Ectodermal cell (in vitro differentiated cells): ENCODE measurements around the gene CELF1.

Experiments used
- H3K27ac ChIP-seq: 2 replicates; pipeline ENCODE4 v1.7.0; 2013; ENCODE audit warnings: mild to moderate bottlenecking, low read depth, low read length; ENCODE audit not compliant: insufficient read depth, poor library complexity, severe bottlenecking
- H3K27me3 ChIP-seq: 2 replicates; pipeline ENCODE4 v1.7.0; 2013; ENCODE audit warnings: mild to moderate bottlenecking, low read length; ENCODE audit not compliant: insufficient read depth, control insufficient read depth, poor library complexity, severe bottlenecking
- H3K36me3 ChIP-seq: one replicate; pipeline ENCODE4 v1.7.0; 2013; ENCODE audit warnings: low read length; ENCODE audit not compliant: control insufficient read depth, insufficient read depth
- H3K4me1 ChIP-seq: one replicate; pipeline ENCODE4 v1.7.0; 2013; ENCODE audit warnings: low read length; ENCODE audit not compliant: control insufficient read depth, insufficient read depth
- H3K4me3 ChIP-seq: 2 replicates; pipeline ENCODE4 v1.7.0; 2013; ENCODE audit warnings: low read depth, low read length, control low read depth; ENCODE audit not compliant: insufficient read depth
- H3K9me3 ChIP-seq: 2 replicates; pipeline ENCODE4 v1.7.0; 2013; ENCODE audit warnings: mild to moderate bottlenecking, low read length, moderate library complexity; ENCODE audit not compliant: control insufficient read depth
- WGBS, 2 experiments: methylation state at CpG; one replicate each; pipeline ENCODE4 v1.1.7; 2013; ENCODE audit warnings: missing lambda C conversion rate in 2 of 2; 5-methylcytosine and 5-hydroxymethylcytosine counted together

CELF1 gene

GRCh38 chr11:47577460-47578041 is 24.6 kb upstream of the CELF1 start:
- no peak overlapping the region for H3K4me3 ChIP-seq
- H3K27ac ChIP-seq, result peak overlapping the region; percentile 91
- peaks cover 41% of the 10 kb centered on the region for H3K36me3 ChIP-seq
- H3K27me3 ChIP-seq, result no peaks in the 10 kb centered on the region
- WGBS, 2 experiments, result 92% methylated on average over 13 of the region's 13 CpGs
- H3K9me3 ChIP-seq, result no peaks in the 10 kb centered on the region
- H3K4me1 ChIP-seq, result peaks cover 17% of the 10 kb centered on the region

GRCh38 chr11:47573321-47573720 is 20.4 kb upstream of the CELF1 start:
- Histone ChIP-seq H3K36me3 (peaks cover 41% of the 10 kb centered on the region), H3K4me3 (no peak overlapping the region), H3K9me3 (no peaks in the 10 kb centered on the region), H3K27ac (no peak overlapping the region), H3K27me3 (no peaks in the 10 kb centered on the region), H3K4me1 (peaks cover 11% of the 10 kb centered on the region)
- 94 to 95% methylated on average over 11 of the region's 11 CpGs for WGBS, 2 experiments

- Histone ChIP-seq H3K4me1 (peaks cover 7% of the 10 kb centered on the region), H3K27ac (no peak overlapping the region)
Measured at GRCh38 chr11:47572715-47573255, 19.9 kb upstream of the CELF1 start.

GRCh38 chr11:47571895-47572294 is 19.0 kb upstream of the CELF1 start:
- Histone ChIP-seq H3K36me3 (peaks cover 37% of the 10 kb centered on the region), H3K4me1 (no peaks in the 10 kb centered on the region), H3K27ac (no peak overlapping the region), H3K27me3 (no peaks in the 10 kb centered on the region), H3K4me3 (no peak overlapping the region), H3K9me3 (no peaks in the 10 kb centered on the region)
- 94 to 95% methylated on average over 1 of the region's 1 CpG for WGBS, 2 experiments

More at GRCh38 chr11:47572715-47573255, 19.9 kb upstream of the CELF1 start:
- H3K27me3 ChIP-seq, result no peaks in the 10 kb centered on the region
- 94% methylated on average over 8 of the region's 8 CpGs for WGBS, 2 experiments
- no peak overlapping the region for H3K4me3 ChIP-seq
- H3K36me3 ChIP-seq, result peaks cover 41% of the 10 kb centered on the region
- no peaks in the 10 kb centered on the region for H3K9me3 ChIP-seq

- Histone ChIP-seq H3K36me3 (peaks cover 36% of the 10 kb centered on the region), H3K4me1 (no peaks in the 10 kb centered on the region), H3K27ac (no peak overlapping the region), H3K27me3 (no peaks in the 10 kb centered on the region), H3K4me3 (no peak overlapping the region), H3K9me3 (no peaks in the 10 kb centered on the region)
- WGBS, 2 experiments, result 95 to 97% methylated on average over 4 of the region's 4 CpGs
Measured at GRCh38 chr11:47571357-47571729, 18.4 kb upstream of the CELF1 start.

GRCh38 chr11:47570651-47571356 is 17.9 kb upstream of the CELF1 start:
- 96% methylated on average over 3 of the region's 3 CpGs for WGBS, 2 experiments
- Histone ChIP-seq H3K9me3 (no peaks in the 10 kb centered on the region), H3K27me3 (no peaks in the 10 kb centered on the region), H3K36me3 (peaks cover 34% of the 10 kb centered on the region), H3K4me1 (no peaks in the 10 kb centered on the region), H3K27ac (no peak overlapping the region), H3K4me3 (no peak overlapping the region)

GRCh38 chr11:47569646-47570045 is 16.7 kb upstream of the CELF1 start:
- Histone ChIP-seq H3K27ac (no peak overlapping the region), H3K4me3 (no peak overlapping the region), H3K9me3 (no peaks in the 10 kb centered on the region), H3K36me3 (peaks cover 28% of the 10 kb centered on the region), H3K27me3 (no peaks in the 10 kb centered on the region), H3K4me1 (no peaks in the 10 kb centered on the region)
- 95 to 97% methylated on average over 7 of the region's 7 CpGs for WGBS, 2 experiments

GRCh38 chr11:47566149-47566698 is 13.3 kb upstream of the CELF1 start:
- peaks cover 8% of the 10 kb centered on the region for H3K36me3 ChIP-seq
- no peak overlapping the region for H3K27ac ChIP-seq
- H3K4me3 ChIP-seq, result peak overlapping the region; percentile 60
- no peaks in the 10 kb centered on the region for H3K9me3 ChIP-seq
- 48 to 55% methylated on average over 17 of the region's 17 CpGs for WGBS, 2 experiments
- no peaks in the 10 kb centered on the region for H3K27me3 ChIP-seq
- no peaks in the 10 kb centered on the region for H3K4me1 ChIP-seq

GRCh38 chr11:47565340-47566148 is 12.6 kb upstream of the CELF1 start, which contains the start of gene PTPMT1:
Gene PTPMT1 (plus strand): TSS chr11:47565599. CDS start chr11:47565623, 24 bp downstream.
- Histone ChIP-seq H3K4me3 (peak within 1 kb of the TSS; percentile 60), H3K4me1 (no peaks in the 10 kb centered on the region), H3K27me3 (no peaks in the 10 kb centered on the region), H3K9me3 (no peaks in the 10 kb centered on the region), H3K27ac (no peak within 1 kb of the TSS), H3K36me3 (peaks cover 8% of the 10 kb centered on the region)
- 1% methylated on average over 86 of the region's 86 CpGs for WGBS, 2 experiments
